Erythroblast (primary cell): ENCODE data around the gene DNAJB4.

ENCODE experiments used
- GATA1 ChIP-seq: IDR thresholded peaks from 2 replicates; pipeline ENCODE4 v1.6.1; 2011; ENCODE audit warnings: low read depth, mild to moderate bottlenecking, control low read depth, low read length, moderate library complexity
- POLR2A ChIP-seq: IDR thresholded peaks from 2 replicates; pipeline ENCODE4 v1.6.1; 2011; ENCODE audit warnings: mild to moderate bottlenecking, low read length

- no peak for TF ChIP-seq POLR2A
- no peak for TF ChIP-seq GATA1
Observed at GRCh38 chr1:77970192-77970591, 34.5 kb upstream of the DNAJB4 start.
